Neural cell (in vitro differentiated cells): ENCODE measurements around the gene SHISA3. TPM values are rescaled to one million over a fixed set of nuclear protein-coding genes. Genes with fewer than 3 reads are reported as not detected.

Source experiments
- H2AFZ ChIP-seq: fragments of 200-600, 300-800 bp; sonication (generic), shearing (Covaris generic); 2 replicates; pipeline ENCODE4 v1.6.0; 2014; ENCODE audit warnings: low read depth, mild to moderate bottlenecking, antibody characterized with exemption, low read length, moderate library complexity
- H3F3A ChIP-seq: fragments of 200-600 bp; shearing (Covaris generic); 2 replicates; pipeline ENCODE4 v1.6.1; 2016; ENCODE audit warnings: mild to moderate bottlenecking, moderate library complexity, mixed read lengths, antibody characterized with exemption, low read length; ENCODE audit not compliant: insufficient read depth, poor library complexity, severe bottlenecking
- H3K27ac ChIP-seq: fragments of 200-600, 300-800 bp; sonication (generic), shearing (Covaris generic); 2 replicates; pipeline ENCODE4 v1.5.1; 2014; ENCODE audit warnings: mild to moderate bottlenecking, low read length, moderate library complexity
- H3K27me3 ChIP-seq: fragments of 300-800, 200-600 bp; sonication (generic), shearing (Covaris generic); 2 replicates; pipeline ENCODE4 v1.6.0; 2014; ENCODE audit warnings: mild to moderate bottlenecking, low read depth, low read length, moderate library complexity; ENCODE audit not compliant: insufficient read depth
- H3K36me3 ChIP-seq: fragments of 300-800, 200-600 bp; sonication (generic), shearing (Covaris generic); 2 replicates; pipeline ENCODE4 v1.5.1; 2014; ENCODE audit warnings: mild to moderate bottlenecking, antibody characterized with exemption, low read length, moderate library complexity; ENCODE audit not compliant: insufficient read depth
- H3K4me2 ChIP-seq: fragments of 300-800, 200-600 bp; sonication (generic), shearing (Covaris generic); 2 replicates; pipeline ENCODE4 v1.6.0; 2014; ENCODE audit warnings: mild to moderate bottlenecking, low read length
- H3K4me3 ChIP-seq: fragments of 300-800, 200-600 bp; sonication (generic), shearing (Covaris generic); 2 replicates; pipeline ENCODE4 v1.5.1; 2014; ENCODE audit warnings: mild to moderate bottlenecking, low read length, moderate library complexity
- H3K79me2 ChIP-seq: fragments of 200-600 bp; shearing (Covaris generic); replicated peaks from 2 replicates; pipeline ENCODE4 v1.6.0; 2014; ENCODE audit warnings: mild to moderate bottlenecking, low read length, moderate library complexity; ENCODE audit not compliant: insufficient read depth
- H3K9ac ChIP-seq: fragments of 300-800, 200-600 bp; sonication (generic), shearing (Covaris generic); 2 replicates; pipeline ENCODE4 v1.6.1; 2016; ENCODE audit warnings: mild to moderate bottlenecking, low read length, mixed read lengths
- H3K9me2 ChIP-seq: fragments of 200-600 bp; shearing (Covaris generic); 2 replicates; pipeline ENCODE4 v1.6.1; 2016; ENCODE audit warnings: mild to moderate bottlenecking, low read length, mixed read lengths; ENCODE audit not compliant: insufficient read depth
- H3K9me3 ChIP-seq: fragments of 200-600, 300-800 bp; sonication (generic), shearing (Covaris generic); 2 replicates; pipeline ENCODE4 v1.6.1; 2016; ENCODE audit warnings: mild to moderate bottlenecking, mixed run types, low read length, moderate library complexity, mixed read lengths
- H4K20me1 ChIP-seq: fragments of 200-600 bp; shearing (Covaris generic); 2 replicates; pipeline ENCODE4 v1.6.1; 2016; ENCODE audit warnings: mild to moderate bottlenecking, mixed run types; ENCODE audit not compliant: insufficient read depth
- EP300 ChIP-seq: fragments of 450-650 bp; conservative IDR thresholded peaks from 2 replicates; pipeline ENCODE4 v1.6.1; 2014; ENCODE audit warnings: antibody characterized with exemption, mild to moderate bottlenecking, moderate library complexity; ENCODE audit not compliant: poor library complexity, severe bottlenecking
- EZH2 ChIP-seq: fragments of 200-600, 300-800 bp; shearing (Covaris generic), sonication (generic); IDR thresholded peaks from 2 replicates; pipeline ENCODE4 v1.6.1; 2014; ENCODE audit warnings: antibody characterized with exemption, low read length, borderline replicate concordance, mild to moderate bottlenecking; ENCODE audit not compliant: insufficient read depth, poor library complexity, severe bottlenecking
- MXI1 ChIP-seq: fragments of 450-650 bp; conservative IDR thresholded peaks from 2 replicates; pipeline ENCODE4 v1.6.1; 2014; ENCODE audit warnings: antibody characterized with exemption, mild to moderate bottlenecking; ENCODE audit not compliant: poor library complexity, severe bottlenecking
- POLR2AphosphoS5 ChIP-seq: IDR thresholded peaks from 2 replicates; pipeline ENCODE4 v1.6.1; 2012
- RAD21 ChIP-seq: fragments of 450-650 bp; conservative IDR thresholded peaks from 2 replicates; pipeline ENCODE4 v1.6.1; 2014; ENCODE audit warnings: antibody characterized with exemption, mild to moderate bottlenecking, moderate library complexity
- SMC3 ChIP-seq: fragments of 450-650 bp; conservative IDR thresholded peaks from 2 replicates; pipeline ENCODE4 v1.6.1; 2014; ENCODE audit warnings: antibody characterized with exemption, mild to moderate bottlenecking, moderate library complexity; ENCODE audit not compliant: poor library complexity
- TAF1 ChIP-seq: IDR thresholded peaks from 2 replicates; pipeline ENCODE4 v1.6.1; 2012; ENCODE audit warnings: low read depth
- polyA plus RNA-seq: library from polyadenylated mRNA; depleted of rRNA; stranded (reverse); fragments of >200 nt; gene quantifications from 2 replicates; pipeline ENCODE4 v1.2.3, GENCODE V29; 2014
- TF ChIP-seq, protein P1 (sequence below): fragments of 450-650 bp; IDR thresholded peaks from 2 replicates; pipeline ENCODE4 v1.5.1; 2014; ENCODE audit warnings: antibody characterized with exemption, mild to moderate bottlenecking, moderate library complexity; ENCODE audit not compliant: poor library complexity, severe bottlenecking
- TF ChIP-seq, protein P2 (sequence below): IDR thresholded peaks from 2 replicates; pipeline ENCODE4 v1.6.1; 2012; ENCODE audit warnings: borderline replicate concordance

Gene SHISA3
- polyA plus RNA-seq, 1 donor from 2014 or later = not detected

DNA sequence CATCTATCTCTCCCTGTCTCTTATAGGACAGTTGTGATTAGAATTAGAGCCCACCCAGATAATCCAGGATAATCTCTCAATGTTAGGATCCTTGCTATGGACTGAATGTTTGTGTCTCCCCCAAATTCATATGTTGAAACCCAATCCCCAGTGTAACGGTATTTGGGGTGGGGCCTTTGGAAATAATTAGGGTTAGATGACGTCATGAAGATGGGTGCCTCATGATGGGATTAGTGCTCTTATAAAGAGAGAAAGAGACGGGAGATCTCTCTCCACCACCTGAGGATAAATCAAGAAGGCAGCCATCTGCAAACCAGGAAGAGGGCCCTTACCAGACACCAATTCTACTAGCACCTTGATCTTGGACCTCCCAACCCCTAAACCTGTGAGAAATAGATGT, 33.7 kb upstream of the SHISA3 start:
- no peaks in the 10 kb centered on the region for H3K27me3 ChIP-seq
- no peaks in the 10 kb centered on the region for H3K9me2 ChIP-seq
- no peaks in the 10 kb centered on the region for H3K79me2 ChIP-seq
- no peak overlapping the region for H3K4me3 ChIP-seq
- no peak overlapping the region for H3K9ac ChIP-seq
- TF ChIP-seq MXI1 (no peak), EP300 (no peak), SMC3 (no peak), RAD21 (no peak), TAF1 (no peak), POLR2AphosphoS5 (no peak), EZH2 (no peak)
- TF ChIP-seq, protein P1, sequence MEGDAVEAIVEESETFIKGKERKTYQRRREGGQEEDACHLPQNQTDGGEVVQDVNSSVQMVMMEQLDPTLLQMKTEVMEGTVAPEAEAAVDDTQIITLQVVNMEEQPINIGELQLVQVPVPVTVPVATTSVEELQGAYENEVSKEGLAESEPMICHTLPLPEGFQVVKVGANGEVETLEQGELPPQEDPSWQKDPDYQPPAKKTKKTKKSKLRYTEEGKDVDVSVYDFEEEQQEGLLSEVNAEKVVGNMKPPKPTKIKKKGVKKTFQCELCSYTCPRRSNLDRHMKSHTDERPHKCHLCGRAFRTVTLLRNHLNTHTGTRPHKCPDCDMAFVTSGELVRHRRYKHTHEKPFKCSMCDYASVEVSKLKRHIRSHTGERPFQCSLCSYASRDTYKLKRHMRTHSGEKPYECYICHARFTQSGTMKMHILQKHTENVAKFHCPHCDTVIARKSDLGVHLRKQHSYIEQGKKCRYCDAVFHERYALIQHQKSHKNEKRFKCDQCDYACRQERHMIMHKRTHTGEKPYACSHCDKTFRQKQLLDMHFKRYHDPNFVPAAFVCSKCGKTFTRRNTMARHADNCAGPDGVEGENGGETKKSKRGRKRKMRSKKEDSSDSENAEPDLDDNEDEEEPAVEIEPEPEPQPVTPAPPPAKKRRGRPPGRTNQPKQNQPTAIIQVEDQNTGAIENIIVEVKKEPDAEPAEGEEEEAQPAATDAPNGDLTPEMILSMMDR = no peak
- TF ChIP-seq, protein P2, sequence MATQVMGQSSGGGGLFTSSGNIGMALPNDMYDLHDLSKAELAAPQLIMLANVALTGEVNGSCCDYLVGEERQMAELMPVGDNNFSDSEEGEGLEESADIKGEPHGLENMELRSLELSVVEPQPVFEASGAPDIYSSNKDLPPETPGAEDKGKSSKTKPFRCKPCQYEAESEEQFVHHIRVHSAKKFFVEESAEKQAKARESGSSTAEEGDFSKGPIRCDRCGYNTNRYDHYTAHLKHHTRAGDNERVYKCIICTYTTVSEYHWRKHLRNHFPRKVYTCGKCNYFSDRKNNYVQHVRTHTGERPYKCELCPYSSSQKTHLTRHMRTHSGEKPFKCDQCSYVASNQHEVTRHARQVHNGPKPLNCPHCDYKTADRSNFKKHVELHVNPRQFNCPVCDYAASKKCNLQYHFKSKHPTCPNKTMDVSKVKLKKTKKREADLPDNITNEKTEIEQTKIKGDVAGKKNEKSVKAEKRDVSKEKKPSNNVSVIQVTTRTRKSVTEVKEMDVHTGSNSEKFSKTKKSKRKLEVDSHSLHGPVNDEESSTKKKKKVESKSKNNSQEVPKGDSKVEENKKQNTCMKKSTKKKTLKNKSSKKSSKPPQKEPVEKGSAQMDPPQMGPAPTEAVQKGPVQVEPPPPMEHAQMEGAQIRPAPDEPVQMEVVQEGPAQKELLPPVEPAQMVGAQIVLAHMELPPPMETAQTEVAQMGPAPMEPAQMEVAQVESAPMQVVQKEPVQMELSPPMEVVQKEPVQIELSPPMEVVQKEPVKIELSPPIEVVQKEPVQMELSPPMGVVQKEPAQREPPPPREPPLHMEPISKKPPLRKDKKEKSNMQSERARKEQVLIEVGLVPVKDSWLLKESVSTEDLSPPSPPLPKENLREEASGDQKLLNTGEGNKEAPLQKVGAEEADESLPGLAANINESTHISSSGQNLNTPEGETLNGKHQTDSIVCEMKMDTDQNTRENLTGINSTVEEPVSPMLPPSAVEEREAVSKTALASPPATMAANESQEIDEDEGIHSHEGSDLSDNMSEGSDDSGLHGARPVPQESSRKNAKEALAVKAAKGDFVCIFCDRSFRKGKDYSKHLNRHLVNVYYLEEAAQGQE = no peak
- no peak overlapping the region for H2AFZ ChIP-seq
- H3K4me2 ChIP-seq = no peak overlapping the region
- H4K20me1 ChIP-seq = no peaks in the 10 kb centered on the region
- H3K27ac ChIP-seq = no peak overlapping the region
- H3F3A ChIP-seq = no peaks in the 10 kb centered on the region
- no peaks in the 10 kb centered on the region for H3K36me3 ChIP-seq
- no peaks in the 10 kb centered on the region for H3K9me3 ChIP-seq

DNA sequence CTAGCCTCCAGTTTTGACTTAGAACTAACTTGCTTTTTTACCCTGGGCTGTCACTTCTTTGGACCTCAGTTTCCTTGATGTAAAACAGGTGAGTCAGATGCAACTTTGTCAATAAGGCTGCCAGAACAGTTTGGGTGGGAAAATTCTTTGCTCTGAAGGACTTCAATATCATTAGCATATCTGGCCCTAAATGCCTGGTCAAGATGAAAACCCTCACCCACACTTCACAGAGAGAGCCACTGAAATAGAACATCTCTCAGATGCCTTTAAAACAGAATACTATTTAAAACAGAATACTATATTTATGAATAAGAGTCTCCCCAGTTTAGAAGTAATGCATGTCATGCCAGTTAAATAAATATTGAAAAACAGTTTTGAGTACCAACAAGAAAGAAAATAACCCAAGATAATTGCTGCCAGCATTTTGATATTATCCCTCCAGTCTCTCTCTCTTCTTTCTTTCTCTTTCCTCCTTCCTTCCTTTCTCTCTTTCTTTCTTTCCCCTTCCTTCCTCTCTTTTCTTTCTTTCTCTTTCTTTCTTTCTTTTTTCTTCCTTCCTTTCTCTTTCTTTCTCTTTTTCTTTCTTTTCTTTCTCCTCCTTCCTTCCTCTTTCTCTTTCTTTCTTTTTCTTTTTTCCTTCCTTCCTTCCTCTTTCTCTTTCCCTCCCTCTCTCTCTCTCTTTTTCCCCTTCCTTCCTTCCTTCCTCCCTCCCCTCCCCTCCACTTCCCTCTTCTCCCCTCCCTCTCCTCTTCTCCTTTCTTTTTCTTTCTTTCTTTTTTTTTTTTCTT, 32.8 kb upstream of the SHISA3 start:
- Histone ChIP-seq H3F3A (no peaks in the 10 kb centered on the region), H3K36me3 (no peaks in the 10 kb centered on the region), H2AFZ (no peak overlapping the region), H3K27ac (no peak overlapping the region), H3K4me3 (no peak overlapping the region), H3K4me2 (no peak overlapping the region), H3K79me2 (no peaks in the 10 kb centered on the region), H3K9me3 (no peaks in the 10 kb centered on the region), H3K27me3 (no peaks in the 10 kb centered on the region), H4K20me1 (no peaks in the 10 kb centered on the region), H3K9ac (no peak overlapping the region), H3K9me2 (no peaks in the 10 kb centered on the region)
- TF ChIP-seq SMC3 = no peak
- TF ChIP-seq TAF1 = no peak
